ENCODE measurements around the gene ARID1B.

DNA sequence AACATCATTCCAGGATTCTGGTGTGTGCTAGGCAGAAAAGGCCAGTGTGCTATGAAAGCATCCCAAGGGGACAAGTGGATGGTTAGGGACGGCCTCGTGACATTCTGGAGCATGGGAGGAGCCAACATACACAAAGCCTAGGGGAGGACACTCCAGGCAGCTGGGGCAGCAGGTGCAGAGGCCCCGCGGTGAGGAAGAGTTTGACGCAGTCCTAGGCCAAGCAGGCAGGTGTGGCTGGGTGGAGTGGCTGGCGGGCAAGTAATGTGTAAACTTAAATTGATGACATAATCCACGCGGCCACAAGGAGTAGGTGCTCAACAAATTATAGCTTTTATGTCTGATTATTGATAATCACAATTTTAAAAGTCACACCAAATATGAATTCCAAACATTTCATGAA is 452.5 kb downstream of the ARID1B start:
- TF ChIP-seq, protein P1, sequence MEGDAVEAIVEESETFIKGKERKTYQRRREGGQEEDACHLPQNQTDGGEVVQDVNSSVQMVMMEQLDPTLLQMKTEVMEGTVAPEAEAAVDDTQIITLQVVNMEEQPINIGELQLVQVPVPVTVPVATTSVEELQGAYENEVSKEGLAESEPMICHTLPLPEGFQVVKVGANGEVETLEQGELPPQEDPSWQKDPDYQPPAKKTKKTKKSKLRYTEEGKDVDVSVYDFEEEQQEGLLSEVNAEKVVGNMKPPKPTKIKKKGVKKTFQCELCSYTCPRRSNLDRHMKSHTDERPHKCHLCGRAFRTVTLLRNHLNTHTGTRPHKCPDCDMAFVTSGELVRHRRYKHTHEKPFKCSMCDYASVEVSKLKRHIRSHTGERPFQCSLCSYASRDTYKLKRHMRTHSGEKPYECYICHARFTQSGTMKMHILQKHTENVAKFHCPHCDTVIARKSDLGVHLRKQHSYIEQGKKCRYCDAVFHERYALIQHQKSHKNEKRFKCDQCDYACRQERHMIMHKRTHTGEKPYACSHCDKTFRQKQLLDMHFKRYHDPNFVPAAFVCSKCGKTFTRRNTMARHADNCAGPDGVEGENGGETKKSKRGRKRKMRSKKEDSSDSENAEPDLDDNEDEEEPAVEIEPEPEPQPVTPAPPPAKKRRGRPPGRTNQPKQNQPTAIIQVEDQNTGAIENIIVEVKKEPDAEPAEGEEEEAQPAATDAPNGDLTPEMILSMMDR (IDR thresholded peaks at IDR 0.05; ENCODE audit: borderline replicate concordance, extremely low read depth, low read length, poor library complexity, severe bottlenecking) = no peak
- no peak for TF ChIP-seq EZH2 (IDR thresholded peaks at IDR 0.05; ENCODE audit: borderline replicate concordance, low read depth, low read length, severe bottlenecking)

Measured in DND-41 (cell line).